K562 (cell line): ENCODE results near the gene VPS13D. TPM values are rescaled to one million over a fixed set of nuclear protein-coding genes. Genes with fewer than 3 reads are reported as not detected.

ENCODE experiments used
- CAMTA2 ChIP-seq: fragments of 250-450 bp; sonication (Bioruptor Pico); conservative IDR thresholded peaks from 2 replicates; pipeline ENCODE4 v1.5.1; 2022
- CREB1 ChIP-seq, 2 experiments: sonication (generic) in 1 of 2; formaldehyde crosslinking in 1 of 2; IDR thresholded peaks; 2 replicates each; pipeline versions ENCODE4 v1.6.1 to v1.8.0; 2012 to 2022; ENCODE audit warnings: inconsistent platforms in 1 of 2, mild to moderate bottlenecking in 1 of 2, missing genetic modification reagents in 1 of 2, moderate library complexity in 1 of 2
- GABPB1 ChIP-seq: sonication (generic); formaldehyde crosslinking; IDR thresholded peaks from 2 replicates; pipeline ENCODE4 v1.8.0; 2022; ENCODE audit warnings: mild to moderate bottlenecking, missing genetic modification reagents
- HNRNPK ChIP-seq: fragments of 200-400 bp; formaldehyde crosslinking; IDR thresholded peaks from one replicate; pipeline ENCODE4 v1.6.1; 2018; ENCODE audit warnings: mild to moderate bottlenecking, low read depth, low read length; ENCODE audit not compliant: poor library complexity, severe bottlenecking
- KLF13 ChIP-seq: fragments of 450-650 bp; IDR thresholded peaks from 2 replicates; pipeline ENCODE4 v1.6.1; 2016; ENCODE audit warnings: missing genetic modification characterization, low read depth, mild to moderate bottlenecking, missing compliant biosample characterization, moderate library complexity, borderline replicate concordance
- NCOA2 ChIP-seq, 2 experiments: fragments of 450-650 bp; IDR thresholded peaks; 2 replicates each; pipeline ENCODE4 v1.6.1; 2018; ENCODE audit warnings: mild to moderate bottlenecking in 2 of 2, moderate library complexity in 1 of 2; ENCODE audit not compliant: partially characterized antibody in 2 of 2
- POLR3A ChIP-seq: IDR thresholded peaks from 2 replicates; pipeline ENCODE4 v1.6.1; 2011; ENCODE audit warnings: borderline replicate concordance, mild to moderate bottlenecking, moderate library complexity; ENCODE audit not compliant: insufficient read length, insufficient read depth; ENCODE audit errors: extremely low read depth
- POU5F1 ChIP-seq: fragments of 150-350 bp; IDR thresholded peaks from 2 replicates; pipeline ENCODE4 v1.6.1; 2014; ENCODE audit warnings: borderline replicate concordance, low read length, low read depth, mild to moderate bottlenecking; ENCODE audit not compliant: partially characterized antibody
- SMARCC2 ChIP-seq: fragments of 450-650 bp; IDR thresholded peaks from 2 replicates; pipeline ENCODE4 v1.6.1; 2017; ENCODE audit warnings: antibody characterized with exemption, moderate library complexity, mild to moderate bottlenecking, low read depth
- SRF ChIP-seq, 2 experiments: fragments of 250-450, 450-650 bp in 1 of 2; sonication (Bioruptor Pico) in 1 of 2; sonication (generic) in 1 of 2; formaldehyde crosslinking; IDR thresholded peaks; 2 replicates each; pipeline versions ENCODE4 v1.5.0 to v1.5.1; 2020 to 2022; ENCODE audit warnings: mild to moderate bottlenecking in 1 of 2, missing genetic modification reagents in 1 of 2
- TCF3 ChIP-seq: sonication (generic); formaldehyde crosslinking; IDR thresholded peaks from 2 replicates; pipeline ENCODE4 v1.4.0; 2020; ENCODE audit warnings: mild to moderate bottlenecking, missing genetic modification reagents
- TGIF2 ChIP-seq: sonication (generic); formaldehyde crosslinking; IDR thresholded peaks from 2 replicates; pipeline ENCODE4 v1.8.1; 2022; ENCODE audit warnings: mild to moderate bottlenecking, missing genetic modification reagents, moderate library complexity
- ZNF445 ChIP-seq: fragments of 250-450 bp; sonication (Bioruptor Pico); IDR thresholded peaks from 2 replicates; pipeline ENCODE4 v1.4.0; 2020; ENCODE audit warnings: low read depth, mild to moderate bottlenecking, moderate library complexity
- ZNF778 ChIP-seq: fragments of 450-650 bp; formaldehyde crosslinking; IDR thresholded peaks from 2 replicates; pipeline ENCODE4 v1.4.0; 2020; ENCODE audit warnings: mild to moderate bottlenecking, moderate library complexity
- polyA plus RNA-seq, 8 experiments: library from polyadenylated mRNA; depleted of rRNA in 4 of 8; stranded (reverse) in 5 of 8; unstranded in 3 of 8; fragments of >200 nt; fragmentation: Nextera tagmentation in 2 of 8; fragmentation: Illumina TruSeq in 1 of 8; extraction: Ambion mirVana in 2 of 8; extraction: Trizol in 1 of 8; gene quantifications; 2 replicates each; pipeline versions ENCODE4 v1.2.1 to v1.2.3, GENCODE V29; 2011 to 2014; ENCODE audit warnings: inconsistent platforms in 1 of 8, missing spikeins in 1 of 8
- total RNA-seq, 7 experiments: library from RNA; depleted of rRNA in 6 of 7; stranded (reverse); fragments of >200 nt in 6 of 7; fragmentation: Illumina TruSeq in 2 of 7; extraction: Trizol in 2 of 7; gene quantifications; 2 replicates each; pipeline versions ENCODE4 v1.2.1 to v1.2.3, GENCODE V29; 2011 to 2021; ENCODE audit warnings: low replicate concordance in 1 of 7
- TF ChIP-seq, protein P1 (sequence below): fragments of 250-450 bp; sonication (Bioruptor Pico); IDR thresholded peaks from 2 replicates; pipeline ENCODE4 v1.6.1; 2021; ENCODE audit warnings: mild to moderate bottlenecking
- TF ChIP-seq, protein P2 (sequence below): fragments of 250-450 bp; sonication (Bioruptor Pico); IDR thresholded peaks from 2 replicates; pipeline ENCODE4 v1.5.0; 2021
- TF ChIP-seq, protein P3 (sequence below): fragments of 450-650 bp; formaldehyde crosslinking; IDR thresholded peaks from 2 replicates; pipeline ENCODE4 v1.4.0; 2020; ENCODE audit warnings: mild to moderate bottlenecking, moderate library complexity
- TF ChIP-seq, protein P4 (sequence below): fragments of 450-650 bp; IDR thresholded peaks from 2 replicates; pipeline ENCODE4 v1.6.1; 2017; ENCODE audit warnings: antibody characterized with exemption
- TF ChIP-seq, protein P5 (sequence below): fragments of 450-650 bp; IDR thresholded peaks from 2 replicates; pipeline ENCODE4 v1.6.1; 2016; ENCODE audit warnings: missing biosample characterization, missing genetic modification characterization
- TF ChIP-seq, protein P6 (sequence below): sonication (generic); formaldehyde crosslinking; IDR thresholded peaks from 2 replicates; pipeline ENCODE4 v1.8.0; 2022; ENCODE audit warnings: missing genetic modification reagents, mild to moderate bottlenecking, moderate library complexity, borderline replicate concordance

Gene VPS13D
- total and polyA plus RNA-seq, 9 of the 15 experiments (the other 6 are each of a cell fraction or from before 2014, with no cell fraction given): 6.1 to 51.5 (median 38.5) TPM

DNA sequence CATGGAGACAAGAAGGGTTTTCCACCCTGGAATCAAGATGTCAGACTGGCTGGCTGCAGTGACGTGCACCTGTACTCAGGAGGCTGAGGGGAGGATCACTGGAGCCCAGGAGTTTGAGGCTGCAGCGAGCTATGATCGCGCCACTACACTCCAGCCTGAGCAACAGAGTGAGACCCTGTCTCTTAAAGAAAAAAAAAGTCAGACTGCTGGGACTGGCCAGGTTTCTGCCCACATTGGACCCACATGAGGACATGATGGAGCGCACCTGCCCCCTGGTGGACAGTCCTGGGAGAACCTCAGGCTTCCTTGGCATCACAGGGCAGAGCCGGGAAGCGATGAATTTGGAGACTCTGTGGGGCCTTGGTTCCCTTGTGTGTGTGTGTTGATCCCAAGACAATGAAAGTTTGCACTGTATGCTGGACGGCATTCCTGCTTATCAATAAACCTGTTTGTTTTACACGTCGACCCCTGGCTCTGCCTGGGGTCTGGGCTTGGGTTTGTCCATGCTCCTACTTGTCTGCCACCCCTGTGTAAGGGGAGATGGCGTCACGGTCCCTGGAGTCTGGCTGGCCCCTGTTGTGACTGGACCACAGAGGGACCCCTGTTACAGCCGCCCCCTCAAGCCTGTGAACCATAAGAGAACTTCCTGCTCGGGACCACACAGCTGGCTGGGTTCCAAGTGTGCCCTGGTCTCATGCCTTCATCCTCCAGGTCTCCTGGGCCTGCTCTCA lies 20.9 kb upstream of the VPS13D start (continued):
- TF ChIP-seq ZNF445 (CRISPR knock-in tag) (no peak), CREB1 (IDR thresholded peaks at IDR 0.05) (no peak), CREB1 (CRISPR knock-in tag; IDR thresholded peaks at IDR 0.05) (no peak), SMARCC2 (no peak), ZNF778 (CRISPR knock-in tag) (no peak), POU5F1 (no peak), NCOA2 (IDR thresholded peaks at IDR 0.05; ENCODE audit: partially characterized antibody in 2 of 2) (no peak), KLF13 (tag) (no peak), CAMTA2 (CRISPR knock-in tag) (no peak), TGIF2 (CRISPR knock-in tag) (no peak), SRF (CRISPR knock-in tag; IDR thresholded peaks at IDR 0.05) (no peak), HNRNPK (no peak), TCF3 (CRISPR knock-in tag) (peak; percentile 27; the same call in 1 of the 2 replicates), GABPB1 (no peak), POLR3A (no peak)
- TF ChIP-seq, protein P1, sequence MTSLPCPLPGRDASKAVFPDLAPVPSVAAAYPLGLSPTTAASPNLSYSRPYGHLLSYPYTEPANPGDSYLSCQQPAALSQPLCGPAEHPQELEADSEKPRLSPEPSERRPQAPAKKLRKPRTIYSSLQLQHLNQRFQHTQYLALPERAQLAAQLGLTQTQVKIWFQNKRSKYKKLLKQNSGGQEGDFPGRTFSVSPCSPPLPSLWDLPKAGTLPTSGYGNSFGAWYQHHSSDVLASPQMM (CRISPR knock-in tag): no peak
- TF ChIP-seq, protein P2, sequence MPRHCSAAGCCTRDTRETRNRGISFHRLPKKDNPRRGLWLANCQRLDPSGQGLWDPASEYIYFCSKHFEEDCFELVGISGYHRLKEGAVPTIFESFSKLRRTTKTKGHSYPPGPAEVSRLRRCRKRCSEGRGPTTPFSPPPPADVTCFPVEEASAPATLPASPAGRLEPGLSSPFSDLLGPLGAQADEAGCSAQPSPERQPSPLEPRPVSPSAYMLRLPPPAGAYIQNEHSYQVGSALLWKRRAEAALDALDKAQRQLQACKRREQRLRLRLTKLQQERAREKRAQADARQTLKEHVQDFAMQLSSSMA (CRISPR knock-in tag): no peak
- TF ChIP-seq, protein P3, sequence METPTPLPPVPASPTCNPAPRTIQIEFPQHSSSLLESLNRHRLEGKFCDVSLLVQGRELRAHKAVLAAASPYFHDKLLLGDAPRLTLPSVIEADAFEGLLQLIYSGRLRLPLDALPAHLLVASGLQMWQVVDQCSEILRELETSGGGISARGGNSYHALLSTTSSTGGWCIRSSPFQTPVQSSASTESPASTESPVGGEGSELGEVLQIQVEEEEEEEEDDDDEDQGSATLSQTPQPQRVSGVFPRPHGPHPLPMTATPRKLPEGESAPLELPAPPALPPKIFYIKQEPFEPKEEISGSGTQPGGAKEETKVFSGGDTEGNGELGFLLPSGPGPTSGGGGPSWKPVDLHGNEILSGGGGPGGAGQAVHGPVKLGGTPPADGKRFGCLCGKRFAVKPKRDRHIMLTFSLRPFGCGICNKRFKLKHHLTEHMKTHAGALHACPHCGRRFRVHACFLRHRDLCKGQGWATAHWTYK (CRISPR knock-in tag): peak; percentile 63; the same call in 1 of the 2 replicates
- TF ChIP-seq, protein P4, sequence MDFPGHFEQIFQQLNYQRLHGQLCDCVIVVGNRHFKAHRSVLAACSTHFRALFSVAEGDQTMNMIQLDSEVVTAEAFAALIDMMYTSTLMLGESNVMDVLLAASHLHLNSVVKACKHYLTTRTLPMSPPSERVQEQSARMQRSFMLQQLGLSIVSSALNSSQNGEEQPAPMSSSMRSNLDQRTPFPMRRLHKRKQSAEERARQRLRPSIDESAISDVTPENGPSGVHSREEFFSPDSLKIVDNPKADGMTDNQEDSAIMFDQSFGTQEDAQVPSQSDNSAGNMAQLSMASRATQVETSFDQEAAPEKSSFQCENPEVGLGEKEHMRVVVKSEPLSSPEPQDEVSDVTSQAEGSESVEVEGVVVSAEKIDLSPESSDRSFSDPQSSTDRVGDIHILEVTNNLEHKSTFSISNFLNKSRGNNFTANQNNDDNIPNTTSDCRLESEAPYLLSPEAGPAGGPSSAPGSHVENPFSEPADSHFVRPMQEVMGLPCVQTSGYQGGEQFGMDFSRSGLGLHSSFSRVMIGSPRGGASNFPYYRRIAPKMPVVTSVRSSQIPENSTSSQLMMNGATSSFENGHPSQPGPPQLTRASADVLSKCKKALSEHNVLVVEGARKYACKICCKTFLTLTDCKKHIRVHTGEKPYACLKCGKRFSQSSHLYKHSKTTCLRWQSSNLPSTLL: no peak
- TF ChIP-seq, protein P5, sequence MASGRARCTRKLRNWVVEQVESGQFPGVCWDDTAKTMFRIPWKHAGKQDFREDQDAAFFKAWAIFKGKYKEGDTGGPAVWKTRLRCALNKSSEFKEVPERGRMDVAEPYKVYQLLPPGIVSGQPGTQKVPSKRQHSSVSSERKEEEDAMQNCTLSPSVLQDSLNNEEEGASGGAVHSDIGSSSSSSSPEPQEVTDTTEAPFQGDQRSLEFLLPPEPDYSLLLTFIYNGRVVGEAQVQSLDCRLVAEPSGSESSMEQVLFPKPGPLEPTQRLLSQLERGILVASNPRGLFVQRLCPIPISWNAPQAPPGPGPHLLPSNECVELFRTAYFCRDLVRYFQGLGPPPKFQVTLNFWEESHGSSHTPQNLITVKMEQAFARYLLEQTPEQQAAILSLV (tag): no peak
- TF ChIP-seq, protein P6, sequence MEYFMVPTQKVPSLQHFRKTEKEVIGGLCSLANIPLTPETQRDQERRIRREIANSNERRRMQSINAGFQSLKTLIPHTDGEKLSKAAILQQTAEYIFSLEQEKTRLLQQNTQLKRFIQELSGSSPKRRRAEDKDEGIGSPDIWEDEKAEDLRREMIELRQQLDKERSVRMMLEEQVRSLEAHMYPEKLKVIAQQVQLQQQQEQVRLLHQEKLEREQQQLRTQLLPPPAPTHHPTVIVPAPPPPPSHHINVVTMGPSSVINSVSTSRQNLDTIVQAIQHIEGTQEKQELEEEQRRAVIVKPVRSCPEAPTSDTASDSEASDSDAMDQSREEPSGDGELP (CRISPR knock-in tag): peak; percentile 65; the same call in 1 of the 2 replicates
